HepG2 (cell line): ENCODE measurements around the gene PCSK7. TPM values are rescaled to one million over a fixed set of nuclear protein-coding genes. Genes with fewer than 3 reads are reported as not detected.

ENCODE experiments used
- BRF2 ChIP-seq: sonication (generic); formaldehyde crosslinking; IDR thresholded peaks from 2 replicates; pipeline ENCODE4 v1.8.1; 2022; ENCODE audit warnings: mild to moderate bottlenecking, missing genetic modification reagents
- DMAP1 ChIP-seq: IDR thresholded peaks from 2 replicates; pipeline ENCODE4 v1.6.1; 2016
- FOXJ3 ChIP-seq: sonication (generic); formaldehyde crosslinking; IDR thresholded peaks from 2 replicates; pipeline ENCODE4 v1.4.0; 2020; ENCODE audit warnings: missing genetic modification reagents, mild to moderate bottlenecking, borderline replicate concordance
- JUN ChIP-seq: sonication (generic); formaldehyde crosslinking; IDR thresholded peaks from 2 replicates; pipeline ENCODE4 v1.4.0; 2020; ENCODE audit warnings: mild to moderate bottlenecking, missing genetic modification reagents
- KMT2A ChIP-seq: sonication (generic); formaldehyde crosslinking; IDR thresholded peaks from 2 replicates; pipeline ENCODE4 v1.4.0; 2020; ENCODE audit warnings: missing genetic modification reagents
- LCORL ChIP-seq, 2 experiments: fragments of 450-650 bp in 1 of 2; sonication (generic) in 1 of 2; formaldehyde crosslinking in 1 of 2; IDR thresholded peaks; 2 replicates each; pipeline versions ENCODE4 v1.5.0 to v1.6.1; 2017 to 2020; ENCODE audit warnings: antibody characterized with exemption in 1 of 2, missing genetic modification reagents in 1 of 2
- PCBP1 ChIP-seq: fragments of 200-400 bp; formaldehyde crosslinking; IDR thresholded peaks from 2 replicates; pipeline ENCODE4 v1.6.1; 2017; ENCODE audit warnings: mild to moderate bottlenecking, low read depth, low read length, borderline replicate concordance
- POLR2AphosphoS5 ChIP-seq: IDR thresholded peaks from 2 replicates; pipeline ENCODE4 v1.6.1; 2012; ENCODE audit warnings: low read depth, low read length
- STAT5B ChIP-seq: sonication (generic); formaldehyde crosslinking; IDR thresholded peaks from 2 replicates; pipeline ENCODE4 v1.4.0; 2020; ENCODE audit warnings: missing genetic modification reagents
- ZFP90 ChIP-seq: sonication (generic); formaldehyde crosslinking; IDR thresholded peaks from 2 replicates; pipeline ENCODE4 v1.8.0; 2022; ENCODE audit warnings: missing genetic modification reagents, mild to moderate bottlenecking, inconsistent platforms, borderline replicate concordance
- ZHX2 ChIP-seq, 2 experiments: sonication (generic) in 1 of 2; formaldehyde crosslinking in 1 of 2; IDR thresholded peaks; 2 replicates each; pipeline versions ENCODE4 v1.6.1 to v1.9.0; 2014 to 2022; ENCODE audit warnings: antibody characterized with exemption in 1 of 2, borderline replicate concordance in 1 of 2, inconsistent platforms in 1 of 2, low read depth in 1 of 2, missing genetic modification reagents in 1 of 2
- ZNF138 ChIP-seq: sonication (generic); formaldehyde crosslinking; IDR thresholded peaks from 2 replicates; pipeline ENCODE4 v1.5.0; 2020; ENCODE audit warnings: mild to moderate bottlenecking, low read depth, missing genetic modification reagents
- ZNF296 ChIP-seq: sonication (generic); formaldehyde crosslinking; conservative IDR thresholded peaks from 2 replicates; pipeline ENCODE4 v1.5.0; 2020; ENCODE audit warnings: mild to moderate bottlenecking, missing genetic modification reagents
- ZNF547 ChIP-seq: sonication (generic); formaldehyde crosslinking; IDR thresholded peaks from 2 replicates; pipeline ENCODE4 v1.5.1; 2020; ENCODE audit warnings: mild to moderate bottlenecking, missing genetic modification reagents
- ZNF597 ChIP-seq: sonication (generic); formaldehyde crosslinking; IDR thresholded peaks from 2 replicates; pipeline ENCODE4 v1.5.0; 2020; ENCODE audit warnings: missing genetic modification reagents
- ZNF710 ChIP-seq: sonication (generic); formaldehyde crosslinking; IDR thresholded peaks from 2 replicates; pipeline ENCODE4 v1.5.0; 2020; ENCODE audit warnings: mild to moderate bottlenecking, missing genetic modification reagents, borderline replicate concordance
- ZNF713 ChIP-seq: sonication (generic); formaldehyde crosslinking; IDR thresholded peaks from 2 replicates; pipeline ENCODE4 v1.4.0; 2020; ENCODE audit warnings: mild to moderate bottlenecking, missing genetic modification reagents
- ZNF788 ChIP-seq: sonication (generic); formaldehyde crosslinking; IDR thresholded peaks from 2 replicates; pipeline ENCODE4 v1.5.0; 2020; ENCODE audit warnings: mild to moderate bottlenecking, missing genetic modification reagents, borderline replicate concordance
- polyA plus RNA-seq, 8 experiments: library from polyadenylated mRNA; depleted of rRNA in 3 of 8; stranded (reverse) in 7 of 8; unstranded in 1 of 8; fragments of >200 nt; fragmentation: Illumina TruSeq in 4 of 8; extraction: Trizol in 4 of 8; gene quantifications; 2 replicates each; pipeline versions ENCODE4 v1.2.1 to v1.2.3, GENCODE V29; 2011 to 2016; ENCODE audit warnings: low read depth in 4 of 8, missing spikeins in 1 of 8, mixed read lengths in 1 of 8; ENCODE audit not compliant: insufficient read depth in 1 of 8
- total RNA-seq, 5 experiments: library from RNA; depleted of rRNA; stranded (reverse); fragments of >200 nt; fragmentation: Illumina TruSeq; extraction: Trizol; gene quantifications; 2 replicates each; pipeline ENCODE4 v1.2.3, GENCODE V29; 2016; ENCODE audit warnings: low read depth in 1 of 5

PCSK7 gene
- total and polyA plus RNA-seq, 2 of the 13 experiments (the other 11 are each of a cell fraction or from before 2014, with no cell fraction given) = 13.4 to 13.8 TPM

- TF ChIP-seq KMT2A = no peak; the same call in 1 of the 2 replicates
- peak; percentile 65 for TF ChIP-seq POLR2AphosphoS5
- TF ChIP-seq BRF2 (CRISPR knock-in tag) = no peak
- no peak for TF ChIP-seq ZNF597 (CRISPR knock-in tag)
- TF ChIP-seq ZNF547 (CRISPR knock-in tag) = peak; percentile 52; the same call in 1 of the 2 replicates
- no peak for TF ChIP-seq STAT5B (CRISPR knock-in tag)
- TF ChIP-seq JUN (CRISPR knock-in tag) = no peak
- TF ChIP-seq PCBP1 = no peak
- TF ChIP-seq DMAP1 (CRISPR knock-in tag) = no peak
- TF ChIP-seq ZFP90 (CRISPR knock-in tag) = no peak
- no peak for TF ChIP-seq ZNF713
- TF ChIP-seq ZNF788 (CRISPR knock-in tag) = peak; percentile 70; the same call in 1 of the 2 replicates
- no peak for TF ChIP-seq FOXJ3 (CRISPR knock-in tag)
- TF ChIP-seq ZNF138 (CRISPR knock-in tag) = no peak
- no peak for TF ChIP-seq LCORL (IDR thresholded peaks at IDR 0.05)
- TF ChIP-seq LCORL (CRISPR knock-in tag; IDR thresholded peaks at IDR 0.05) = no peak
- TF ChIP-seq ZHX2 (IDR thresholded peaks at IDR 0.05; ENCODE audit: low read depth) = no peak
- no peak for TF ChIP-seq ZHX2 (CRISPR knock-in tag; IDR thresholded peaks at IDR 0.05; ENCODE audit: borderline replicate concordance)
- no peak for TF ChIP-seq ZNF710 (CRISPR knock-in tag)
- TF ChIP-seq ZNF296 = no peak
Observed at GRCh38 chr11:117178210-117179034, 53.5 kb downstream of the PCSK7 start, which contains the start of gene SIDT2 (continued).
